Prostate gland (tissue), 2 donors: ENCODE results near the gene CASP12. TPM values are rescaled to one million over a fixed set of nuclear protein-coding genes. Genes with fewer than 3 reads are reported as not detected.

Experiments used
- DNase-seq: peaks from one replicate; pipeline ENCODE4 v3.0.0-alpha.2; 2019; ENCODE audit warnings: low spot score
- H3K27ac ChIP-seq, 2 donors: fragments of 200-600 bp; sonication (generic); 2 replicates each; pipeline ENCODE4 v1.5.1; 2017 to 2019
- H3K27me3 ChIP-seq: fragments of 200-600 bp; sonication (generic); replicated peaks from 2 replicates; pipeline ENCODE4 v1.5.1; 2019; ENCODE audit not compliant: insufficient read depth
- H3K36me3 ChIP-seq, 2 donors: fragments of 200-600 bp; sonication (generic); 1 replicate in 1 of 2; 2 replicates in 1 of 2; pipeline versions ENCODE4 v1.5.1 to v1.8.1; 2017 to 2019
- H3K4me1 ChIP-seq: fragments of 200-600 bp; sonication (generic); replicated peaks from 2 replicates; pipeline ENCODE4 v1.5.1; 2019
- H3K4me3 ChIP-seq, 2 donors: fragments of 200-600 bp; sonication (generic); 2 replicates each; pipeline ENCODE4 v1.5.1; 2017 to 2019
- H3K9me3 ChIP-seq: fragments of 200-600 bp; sonication (generic); 2 replicates; pipeline ENCODE4 v1.5.1; 2017
- POLR2A ChIP-seq: fragments of 450-650 bp; IDR thresholded peaks from one replicate; pipeline ENCODE4 v1.6.1; 2016; ENCODE audit warnings: antibody characterized with exemption, mild to moderate bottlenecking
- POLR2AphosphoS5 ChIP-seq: sonication (generic); formaldehyde crosslinking; IDR thresholded peaks from one replicate; pipeline ENCODE4 v1.6.1; 2017; ENCODE audit warnings: antibody characterized with exemption
- WGBS: methylation state at CpG from one replicate; pipeline ENCODE4 v1.1.5; 2018; 5-methylcytosine and 5-hydroxymethylcytosine counted together
- intact Hi-C: fragments of 100-400 bp; cut with DNase I; formaldehyde crosslinking; loops from one replicate; pipeline ENCODE4 v1.14.2; 2022
- small RNA-seq, 2 donors: library from RNA; depleted of rRNA; stranded (forward); fragments of <200 nt; gene quantifications; one replicate each; pipeline ENCODE3, GENCODE V24; 2016
- total RNA-seq, 2 donors: library from RNA; depleted of rRNA; stranded (reverse); fragments of >200 nt; gene quantifications; one replicate each; pipeline ENCODE4 v1.1.0, GENCODE V29; 2016
- TF ChIP-seq, protein P1 (sequence below), 4 experiments: fragments of 200-600 bp in 2 of 4; fragments of 450-650 bp in 2 of 4; sonication (generic) in 2 of 4; IDR thresholded peaks; 1 replicate in 3 of 4; 2 replicates in 1 of 4; pipeline ENCODE4 v1.5.1; 2016 to 2019; ENCODE audit warnings: antibody characterized with exemption in 4 of 4, mild to moderate bottlenecking in 2 of 4, moderate library complexity in 2 of 4

The CASP12 gene
- total RNA-seq, 2 donors from 2014 or later, result 0.85 to 0.96 TPM

GRCh38 chr11:104837969-104838639 lies 60.2 kb downstream of the CASP12 start:
- no peak overlapping the region for H3K4me3 ChIP-seq
- no peaks in the 10 kb centered on the region for H3K9me3 ChIP-seq
- H3K27me3 ChIP-seq, result no peaks in the 10 kb centered on the region
- H3K4me1 ChIP-seq, result no peaks in the 10 kb centered on the region
- H3K36me3 ChIP-seq, result no peaks in the 10 kb centered on the region
- TF ChIP-seq POLR2A (no peak), POLR2AphosphoS5 (no peak)
- TF ChIP-seq, protein P1, sequence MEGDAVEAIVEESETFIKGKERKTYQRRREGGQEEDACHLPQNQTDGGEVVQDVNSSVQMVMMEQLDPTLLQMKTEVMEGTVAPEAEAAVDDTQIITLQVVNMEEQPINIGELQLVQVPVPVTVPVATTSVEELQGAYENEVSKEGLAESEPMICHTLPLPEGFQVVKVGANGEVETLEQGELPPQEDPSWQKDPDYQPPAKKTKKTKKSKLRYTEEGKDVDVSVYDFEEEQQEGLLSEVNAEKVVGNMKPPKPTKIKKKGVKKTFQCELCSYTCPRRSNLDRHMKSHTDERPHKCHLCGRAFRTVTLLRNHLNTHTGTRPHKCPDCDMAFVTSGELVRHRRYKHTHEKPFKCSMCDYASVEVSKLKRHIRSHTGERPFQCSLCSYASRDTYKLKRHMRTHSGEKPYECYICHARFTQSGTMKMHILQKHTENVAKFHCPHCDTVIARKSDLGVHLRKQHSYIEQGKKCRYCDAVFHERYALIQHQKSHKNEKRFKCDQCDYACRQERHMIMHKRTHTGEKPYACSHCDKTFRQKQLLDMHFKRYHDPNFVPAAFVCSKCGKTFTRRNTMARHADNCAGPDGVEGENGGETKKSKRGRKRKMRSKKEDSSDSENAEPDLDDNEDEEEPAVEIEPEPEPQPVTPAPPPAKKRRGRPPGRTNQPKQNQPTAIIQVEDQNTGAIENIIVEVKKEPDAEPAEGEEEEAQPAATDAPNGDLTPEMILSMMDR (IDR thresholded peaks at IDR 0.05), result no peak
- no peak for DNase-seq
- WGBS, result 98% methylated on average over 5 of the region's 5 CpGs
- H3K27ac ChIP-seq, result no peak overlapping the region
- intact Hi-C loops, result no loop called here

DNA sequence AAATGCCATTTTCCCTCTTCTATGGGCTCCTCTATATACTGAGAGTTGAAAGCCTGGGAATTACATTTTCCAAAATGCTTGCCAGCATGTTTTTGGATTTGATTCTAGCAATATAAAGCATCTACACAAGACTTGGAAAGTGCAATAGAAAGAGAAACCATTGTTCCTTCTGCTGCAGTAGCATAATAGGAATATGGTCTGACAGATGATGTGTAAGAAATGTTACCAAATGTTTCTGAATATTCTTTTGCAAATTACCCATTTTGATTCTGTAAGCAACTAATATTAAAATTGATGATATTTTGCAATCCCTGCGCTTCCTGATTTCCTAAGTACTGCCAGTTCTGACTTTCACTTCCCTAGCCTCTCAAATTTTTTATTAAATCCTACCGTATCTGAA lies 61.6 kb downstream of the CASP12 start:
- no peaks in the 10 kb centered on the region for H3K9me3 ChIP-seq
- no peaks in the 10 kb centered on the region for H3K4me1 ChIP-seq
- TF ChIP-seq, protein P1 (IDR thresholded peaks at IDR 0.05), result no peak
- TF ChIP-seq POLR2A (no peak), POLR2AphosphoS5 (no peak)
- H3K27me3 ChIP-seq, result no peaks in the 10 kb centered on the region
- H3K36me3 ChIP-seq, result no peaks in the 10 kb centered on the region
- WGBS, result 64% methylated on average over 2 of the region's 2 CpGs
- no peak overlapping the region for H3K4me3 ChIP-seq
- H3K27ac ChIP-seq, result no peak overlapping the region
- intact Hi-C loops, result no loop called here
- DNase-seq, result no peak

Small RNAs within 50 kb of the gene (small RNA-seq; reads per million reads assigned to genes)
- gene AP002004.1, result 0 reads per million in 2 donors

Other genes with a start within 250 kb of the CASP12 start
- 10 to 100 TPM; 43.9 to 49.8 TPM for gene CASP4, start 70.1 kb upstream of the CASP12 start, total RNA-seq
- gene CASP5, start 124.7 kb upstream of the CASP12 start, total RNA-seq, result not detected
- gene CASP1, start 136.7 kb upstream of the CASP12 start, total RNA-seq, result 10 to 100 TPM in 1 of 2 donors, 1 to 10 TPM in 1; 3.5 to 20.1 TPM
- 1 to 10 TPM; 6.7 to 7.9 TPM for gene CARD16, start 146.9 kb upstream of the CASP12 start, total RNA-seq
- not detected for gene CARD18, start 241.3 kb upstream of the CASP12 start, total RNA-seq